SK-N-MC (cell line): ENCODE results near the gene SPATA17.

Experiments used
- EZH2 ChIP-seq: fragments of 200-600 bp; sonication (generic); IDR thresholded peaks from one replicate; pipeline ENCODE4 v1.6.1; 2017; ENCODE audit warnings: antibody characterized with exemption
- POLR2AphosphoS5 ChIP-seq: IDR thresholded peaks from 2 replicates; pipeline ENCODE4 v1.6.1; 2012; ENCODE audit warnings: mild to moderate bottlenecking, low read depth, low read length, borderline replicate concordance

GRCh38 chr1:217590598-217590997 is 40.5 kb upstream of the SPATA17 start:
- TF ChIP-seq EZH2, result no peak
- TF ChIP-seq POLR2AphosphoS5, result no peak
